ENCODE data around the gene GPR161. TPM values are rescaled to one million over a fixed set of nuclear protein-coding genes. Genes with fewer than 3 reads are reported as not detected.

The GPR161 gene
- total and polyA plus RNA-seq, 9 of the 15 experiments (the other 6 are each of a cell fraction or from before 2014, with no cell fraction given) = 0.15 to 2.4 (median 0.76) TPM

- TF ChIP-seq JUND (IDR thresholded peaks at IDR 0.05; ENCODE audit: borderline replicate concordance, low read depth, low read length) (0 out of 2 replicates have a peak, but pooled peaks have one; percentile 40), JUND (tag; IDR thresholded peaks at IDR 0.05; ENCODE audit: borderline replicate concordance, low read depth, low read length) (no peak; the same call in 2 of the 3 replicates), YY1 (IDR thresholded peaks at IDR 0.05; ENCODE audit: borderline replicate concordance in 1 of 3, control insufficient read depth in 1 of 3, extremely low read depth in 1 of 3, insufficient read depth in 3 of 3, insufficient read length in 1 of 3, insufficient replicate concordance in 2 of 3, low read depth in 1 of 3, low read length in 2 of 3) (peak in 2 of 3 experiments; percentile 20 to 69), RB1 (IDR thresholded peaks at IDR 0.05; ENCODE audit: low read depth) (peak; percentile 65; the same call in 1 of the 2 replicates), SP1 (CRISPR knock-in tag; IDR thresholded peaks at IDR 0.05) (peak; percentile 52), USF2 (CRISPR knock-in tag; IDR thresholded peaks at IDR 0.05) (no peak), CTBP1 (IDR thresholded peaks at IDR 0.05; ENCODE audit: borderline replicate concordance) (peak; percentile 61; the same call in 1 of the 2 replicates)
Observed at GRCh38 chr1:168082008-168082876, 54.5 kb downstream of the GPR161 start (continued).

Measured in K562 (cell line).